HG02938 (cell line): ENCODE data around the gene AXIN2.
"Not testable (repeated sequence)": the region's sequence is repeated elsewhere in the genome, so short reads cannot be mapped to it uniquely, and the experiment has no call there.

Experiments used
- ATAC-seq: cut with Tn5 transposase; IDR thresholded peaks from one replicate; pipeline ENCODE4 v1.9.1; 2021; ENCODE audit warnings: mild to moderate bottlenecking, moderate library complexity; ENCODE audit not compliant: unreplicated experiment

AXIN2 gene

DNA sequence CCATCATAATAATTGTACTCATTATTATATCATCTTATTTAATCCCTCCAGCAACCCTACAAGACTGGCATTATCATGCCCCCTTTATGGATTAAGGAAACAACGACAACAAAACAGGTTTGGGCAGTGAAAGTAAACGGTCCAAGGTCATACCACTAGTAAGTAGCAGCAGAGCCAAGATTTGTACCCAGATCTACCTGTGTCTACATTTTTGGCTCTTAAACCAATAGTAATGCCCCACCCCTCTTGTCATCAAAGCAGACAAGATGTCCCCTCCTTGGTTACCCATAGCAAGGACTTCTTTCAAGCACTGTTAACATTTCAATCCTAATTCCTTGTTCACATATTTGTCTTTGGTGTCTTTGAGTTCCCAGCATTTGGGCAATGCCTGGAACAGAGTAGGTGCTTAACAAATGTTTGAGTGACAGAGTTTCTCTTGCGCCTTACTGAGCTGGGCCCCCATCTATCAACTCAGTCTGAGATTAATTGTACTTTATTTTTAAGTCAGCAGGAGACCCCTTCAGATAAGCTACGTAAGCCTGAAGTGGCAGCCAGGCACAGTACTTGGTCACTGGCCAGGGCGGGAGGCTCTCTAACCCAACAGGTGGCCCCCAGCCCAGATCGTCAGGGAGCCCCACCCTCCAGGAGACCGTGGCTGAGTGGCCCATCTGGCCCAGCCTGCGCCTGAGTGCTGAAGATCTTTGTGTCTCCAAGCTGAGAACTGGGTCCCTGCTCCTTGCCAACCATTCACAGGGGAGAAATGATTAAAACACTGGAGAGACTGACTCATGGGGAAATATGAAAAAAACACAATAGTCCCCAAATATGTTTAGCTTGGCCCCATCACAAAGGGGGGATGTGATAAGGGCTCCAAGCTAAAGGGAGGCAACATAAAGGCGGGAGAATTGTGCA lies 75.8 kb downstream of the AXIN2 start:
- no peak for ATAC-seq

GRCh38 chr17:65484405-65484804 lies 77.0 kb downstream of the AXIN2 start:
- not testable (repeated sequence) for ATAC-seq

DNA sequence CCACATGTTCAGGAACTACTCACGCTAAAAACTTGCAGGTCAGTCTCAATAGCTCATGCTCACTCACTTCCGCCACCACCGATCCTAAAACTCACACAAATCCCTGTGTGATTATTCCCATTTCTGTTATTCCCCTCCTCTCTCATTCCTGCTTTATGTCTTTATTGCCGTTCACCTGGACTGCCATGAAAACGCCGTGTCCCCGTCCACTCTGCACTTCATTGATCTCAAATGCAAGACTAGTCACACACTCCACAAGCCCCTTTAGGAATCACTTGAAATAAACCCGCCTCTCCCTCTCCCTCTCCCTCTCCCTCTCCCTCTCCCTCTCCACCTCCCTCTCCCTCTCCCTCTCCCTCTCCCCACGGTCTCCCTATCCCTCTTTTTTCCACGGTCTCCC lies 78.0 kb downstream of the AXIN2 start:
- no peak for ATAC-seq

DNA sequence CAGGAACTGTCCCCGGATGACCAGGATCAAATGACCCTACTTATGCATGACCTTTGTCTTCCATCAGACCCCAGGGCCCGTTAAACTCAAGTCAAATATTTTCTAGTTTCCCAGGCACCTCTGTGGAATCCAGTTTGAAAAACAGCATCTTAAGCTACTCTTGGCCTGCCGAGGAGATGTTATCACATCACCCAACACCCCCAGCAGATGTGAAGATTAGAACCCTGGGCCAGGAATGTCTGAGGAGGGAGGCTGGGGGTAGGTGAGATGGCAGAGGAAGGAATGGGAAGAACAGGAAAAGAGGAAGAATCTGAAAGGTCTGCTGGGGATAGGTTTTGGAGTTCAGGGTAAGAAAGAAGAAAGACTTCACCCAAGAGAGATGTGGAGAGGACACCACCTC lies 79.2 kb downstream of the AXIN2 start:
- ATAC-seq: no peak

DNA sequence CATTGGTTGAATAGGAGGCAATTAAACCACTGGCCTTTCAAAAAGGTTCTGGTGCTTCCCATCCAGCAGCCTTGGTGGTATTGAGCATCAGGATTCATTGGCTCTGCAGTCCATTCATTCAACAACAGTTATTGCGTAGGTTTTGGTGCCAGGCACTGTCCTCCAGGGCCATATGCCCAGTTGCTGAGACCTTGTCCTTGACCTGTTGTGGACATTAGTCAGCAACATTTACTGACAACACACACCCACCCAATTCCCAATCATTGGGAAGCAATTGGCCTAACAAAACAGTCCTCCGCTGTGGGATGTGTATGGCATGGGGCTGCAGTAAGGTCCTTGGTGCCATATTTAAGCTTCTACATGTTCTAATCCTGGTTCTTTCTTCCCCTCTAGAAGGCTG lies 82.2 kb downstream of the AXIN2 start:
- no peak for ATAC-seq
